GM23338 (cell line): Measurements from ENCODE around the gene IHH. TPM values are rescaled to one million over a fixed set of nuclear protein-coding genes. Genes with fewer than 3 reads are reported as not detected.

Experiments
- ATAC-seq: fragments of 200-7000 bp; cut with Tn5 transposase; 3 replicates; pipeline ENCODE4 v1.9.1; 2020
- DNase-seq: peaks from one replicate; pipeline ENCODE4 v3.0.0-alpha.2; 2015; ENCODE audit warnings: low spot score
- H2AFZ ChIP-seq: fragments of 200-600 bp; sonication (generic); 2 replicates; pipeline ENCODE4 v1.8.0; 2016; ENCODE audit warnings: antibody characterized with exemption, mild to moderate bottlenecking, moderate library complexity
- H3F3A ChIP-seq: fragments of 200-600 bp; sonication (generic); replicated peaks from 2 replicates; pipeline ENCODE4 v1.8.0; 2017; ENCODE audit warnings: antibody characterized with exemption, mixed run types, low read depth
- H3K27ac ChIP-seq: fragments of 200-600 bp; sonication (generic); 2 replicates; pipeline ENCODE4 v1.6.1; 2016; ENCODE audit warnings: low read depth
- H3K27me3 ChIP-seq: fragments of 200-600 bp; sonication (generic); 2 replicates; pipeline ENCODE4 v1.8.0; 2016; ENCODE audit warnings: mild to moderate bottlenecking, mixed run types, moderate library complexity; ENCODE audit not compliant: insufficient read depth
- H3K36me3 ChIP-seq: fragments of 200-600 bp; sonication (generic); 2 replicates; pipeline ENCODE4 v1.8.0; 2016; ENCODE audit warnings: mild to moderate bottlenecking; ENCODE audit not compliant: insufficient read depth
- H3K4me1 ChIP-seq: fragments of 200-600 bp; sonication (generic); 2 replicates; pipeline ENCODE4 v1.8.0; 2016; ENCODE audit warnings: mild to moderate bottlenecking, moderate library complexity; ENCODE audit not compliant: insufficient read depth
- H3K4me2 ChIP-seq: fragments of 200-600 bp; sonication (generic); 2 replicates; pipeline ENCODE4 v1.7.1; 2017; ENCODE audit warnings: mixed run types
- H3K4me3 ChIP-seq: fragments of 200-600 bp; sonication (generic); 2 replicates; pipeline ENCODE4 v1.6.1; 2016; ENCODE audit warnings: mixed run types
- H3K79me2 ChIP-seq: fragments of 200-600 bp; sonication (generic); replicated peaks from 2 replicates; pipeline ENCODE4 v1.8.0; 2017; ENCODE audit warnings: mild to moderate bottlenecking; ENCODE audit not compliant: insufficient read depth
- H3K9me2 ChIP-seq: fragments of 200-600 bp; sonication (generic); 2 replicates; pipeline ENCODE4 v1.8.0; 2017; ENCODE audit not compliant: insufficient read depth
- H4K20me1 ChIP-seq: fragments of 200-600 bp; sonication (generic); replicated peaks from 2 replicates; pipeline ENCODE4 v1.8.0; 2017; ENCODE audit warnings: mild to moderate bottlenecking; ENCODE audit not compliant: insufficient read depth
- H3K27ac Mint-ChIP-seq: 2 replicates; pipeline ENCODE4 v1.8.0; 2020; ENCODE audit warnings: inconsistent platforms, mild to moderate bottlenecking, moderate library complexity, mixed read lengths
- H3K27me3 Mint-ChIP-seq: 3 replicates; pipeline ENCODE4 v1.8.0; 2022; ENCODE audit warnings: low read depth, mild to moderate bottlenecking, moderate library complexity, mixed read lengths, inconsistent platforms; ENCODE audit not compliant: insufficient read depth, poor library complexity
- H3K36me3 Mint-ChIP-seq: 3 replicates; pipeline ENCODE4 v1.8.0; 2021; ENCODE audit warnings: low read depth, mild to moderate bottlenecking, inconsistent platforms, moderate library complexity, mixed read lengths
- H3K4me1 Mint-ChIP-seq: 3 replicates; pipeline ENCODE4 v1.8.0; 2020; ENCODE audit warnings: mild to moderate bottlenecking, inconsistent platforms, mixed read lengths
- H3K4me3 Mint-ChIP-seq: 3 replicates; pipeline ENCODE4 v1.8.0; 2021; ENCODE audit warnings: moderate library complexity, mild to moderate bottlenecking, inconsistent platforms, mixed read lengths
- H3K9me3 Mint-ChIP-seq: 3 replicates; pipeline ENCODE4 v1.8.0; 2020; ENCODE audit warnings: moderate library complexity, mild to moderate bottlenecking, inconsistent platforms, mixed read lengths
- CREB1 ChIP-seq: fragments of 250-450 bp; sonication (Bioruptor Pico); IDR thresholded peaks from 2 replicates; pipeline ENCODE4 v1.5.0; 2020; ENCODE audit warnings: low read depth, mild to moderate bottlenecking, moderate library complexity
- CTCF ChIP-seq, 2 experiments: fragments of 200-600 bp in 1 of 2; sonication (generic) in 1 of 2; conservative IDR thresholded peaks; 2 replicates each; pipeline versions ENCODE4 v1.5.1 to v1.6.1; 2016 to 2017; ENCODE audit warnings: antibody characterized with exemption in 2 of 2, low read depth in 2 of 2, mild to moderate bottlenecking in 2 of 2, moderate library complexity in 1 of 2
- ETS1 ChIP-seq: IDR thresholded peaks from 2 replicates; pipeline ENCODE4 v1.6.1; 2016; ENCODE audit warnings: antibody characterized with exemption
- EZH2phosphoT487 ChIP-seq: fragments of 200-600 bp; sonication (generic); IDR thresholded peaks from one replicate; pipeline ENCODE4 v1.8.1; 2018; ENCODE audit warnings: antibody characterized with exemption; ENCODE audit not compliant: unreplicated experiment
- JUNB ChIP-seq: IDR thresholded peaks from one replicate; pipeline ENCODE4 v1.6.1; 2016; ENCODE audit warnings: antibody characterized with exemption; ENCODE audit not compliant: unreplicated experiment
- NANOG ChIP-seq: IDR thresholded peaks from 2 replicates; pipeline ENCODE4 v1.6.1; 2016; ENCODE audit warnings: antibody characterized with exemption, borderline replicate concordance
- POLR2AphosphoS5 ChIP-seq: IDR thresholded peaks from 2 replicates; pipeline ENCODE4 v1.6.1; 2016; ENCODE audit warnings: antibody characterized with exemption, low read depth
- STAT1 ChIP-seq: IDR thresholded peaks from one replicate; pipeline ENCODE4 v1.6.1; 2016; ENCODE audit warnings: antibody characterized with exemption; ENCODE audit not compliant: unreplicated experiment
- ZNF114 ChIP-seq: fragments of 250-450 bp; sonication (Bioruptor Pico); IDR thresholded peaks from 2 replicates; pipeline ENCODE4 v1.5.0; 2020; ENCODE audit warnings: mild to moderate bottlenecking, moderate library complexity
- ZNF331 ChIP-seq: fragments of 250-450 bp; sonication (Bioruptor Pico); IDR thresholded peaks from 2 replicates; pipeline ENCODE4 v1.5.0; 2020; ENCODE audit warnings: low read depth, mild to moderate bottlenecking, moderate library complexity
- ZNF462 ChIP-seq: fragments of 250-450 bp; sonication (Bioruptor Pico); IDR thresholded peaks from 2 replicates; pipeline ENCODE4 v1.5.0; 2020; ENCODE audit warnings: mild to moderate bottlenecking, moderate library complexity
- polyA plus RNA-seq: library from polyadenylated mRNA; unstranded; fragments of >200 nt; fragmentation: Nextera tagmentation; extraction: Ambion mirVana; gene quantifications from 2 replicates; pipeline ENCODE4 v1.2.1, GENCODE V29; 2016
- total RNA-seq: library from RNA; depleted of rRNA; stranded (reverse); fragments of >200 nt; shearing (Covaris generic); gene quantifications from 2 replicates; pipeline ENCODE4 v1.2.3, GENCODE V29; 2014

The IHH gene
- total and polyA plus RNA-seq, 2 experiments from 2014 or later, result not detected

DNA sequence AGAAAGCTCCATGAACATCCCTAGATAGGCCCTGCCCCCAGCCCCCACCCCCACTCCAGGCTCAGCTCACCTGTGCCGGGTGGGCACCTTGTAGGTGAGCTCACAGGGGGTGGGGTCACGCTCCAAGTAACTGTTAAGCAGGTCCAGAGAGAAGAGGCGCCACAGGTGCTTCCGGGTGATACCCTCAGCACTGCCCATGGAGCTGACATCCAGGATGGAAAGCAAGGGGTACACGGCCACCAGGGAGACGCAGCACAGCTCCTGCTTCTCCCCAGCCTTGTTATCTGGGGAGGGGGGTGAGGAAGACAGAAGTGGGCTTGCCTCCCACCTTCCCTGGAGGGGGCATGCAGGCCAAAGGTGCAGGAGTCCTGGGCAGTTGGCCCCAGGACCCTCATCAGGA lies 41.3 kb downstream of the IHH start:
- Histone ChIP-seq H3K4me2 (no peak overlapping the region), H3K9me2 (no peaks in the 10 kb centered on the region), H3K4me3 (no peak overlapping the region), H3F3A (no peaks in the 10 kb centered on the region), H2AFZ (no peak overlapping the region), H3K79me2 (no peaks in the 10 kb centered on the region), H3K36me3 (no peaks in the 10 kb centered on the region), H4K20me1 (no peaks in the 10 kb centered on the region), H3K4me1 (no peaks in the 10 kb centered on the region), H3K27me3 (no peaks in the 10 kb centered on the region), H3K27ac (no peak overlapping the region)
- no peaks in the 10 kb centered on the region for H3K9me3 Mint-ChIP-seq
- no peak overlapping the region for H3K27ac Mint-ChIP-seq
- no peak for DNase-seq
- no peak for TF ChIP-seq NANOG
- TF ChIP-seq ETS1, result no peak
- no peak for TF ChIP-seq CTCF (conservative IDR thresholded peaks at IDR 0.05; ENCODE audit: low read depth in 2 of 2)
- TF ChIP-seq EZH2phosphoT487, result no peak
- TF ChIP-seq POLR2AphosphoS5, result no peak
- TF ChIP-seq ZNF331, result no peak
- no peak for TF ChIP-seq STAT1
- TF ChIP-seq JUNB, result no peak
- no peaks in the 10 kb centered on the region for H3K36me3 Mint-ChIP-seq
- no peak overlapping the region for H3K4me3 Mint-ChIP-seq
- no peaks in the 10 kb centered on the region; the same call in 2 of the 3 replicates for H3K4me1 Mint-ChIP-seq
- H3K27me3 Mint-ChIP-seq, result peaks cover 4% of the 10 kb centered on the region
- no peak for ATAC-seq

DNA sequence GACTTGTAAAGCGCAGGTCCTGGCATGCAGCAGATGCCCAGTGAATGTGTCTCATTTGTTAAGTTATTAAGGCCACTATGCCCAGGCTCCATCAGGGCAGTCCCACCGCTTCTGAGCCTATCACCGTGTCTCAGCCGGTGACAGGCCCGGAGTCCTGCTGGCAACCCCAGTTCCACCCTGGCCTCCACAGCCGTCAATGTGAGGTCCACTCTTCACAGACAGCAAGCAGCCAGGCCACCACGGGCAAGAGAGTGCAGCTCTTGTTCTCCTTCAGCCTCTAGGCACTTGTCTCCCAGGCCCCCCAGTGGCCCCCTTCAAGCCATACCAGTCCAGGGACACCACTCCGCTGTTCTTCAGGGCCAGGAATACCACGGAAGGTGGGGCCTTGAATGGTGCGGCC lies 42.0 kb downstream of the IHH start:
- Histone ChIP-seq H3K27me3 (no peaks in the 10 kb centered on the region), H3K4me2 (no peak overlapping the region), H3K4me1 (no peaks in the 10 kb centered on the region), H3K36me3 (no peaks in the 10 kb centered on the region), H2AFZ (no peak overlapping the region), H4K20me1 (no peaks in the 10 kb centered on the region), H3K9me2 (no peaks in the 10 kb centered on the region), H3K79me2 (no peaks in the 10 kb centered on the region), H3K4me3 (no peak overlapping the region), H3K27ac (no peak overlapping the region), H3F3A (no peaks in the 10 kb centered on the region)
- ATAC-seq, result no peak
- Mint-ChIP-seq H3K9me3 (no peaks in the 10 kb centered on the region), H3K4me1 (no peaks in the 10 kb centered on the region), H3K27me3 (peaks cover 8% of the 10 kb centered on the region), H3K36me3 (no peaks in the 10 kb centered on the region), H3K4me3 (no peak overlapping the region), H3K27ac (no peak overlapping the region)
- DNase-seq, result no peak
- TF ChIP-seq ZNF331 (no peak), CREB1 (no peak), ZNF462 (CRISPR knock-in tag) (no peak), ZNF114 (CRISPR knock-in tag) (no peak)
